Muscle layer of colon (tissue), 2 donors: ENCODE measurements around the gene KHDC3L.

ENCODE experiments used
- H3K27ac ChIP-seq: one replicate; pipeline ENCODE4 v1.7.0; 2013; ENCODE audit warnings: low read depth, mild to moderate bottlenecking, low read length, moderate library complexity
- H3K27me3 ChIP-seq, 2 donors: one replicate each; pipeline ENCODE4 v1.7.0; 2013; ENCODE audit warnings: low read length in 2 of 2, mild to moderate bottlenecking in 2 of 2; ENCODE audit not compliant: insufficient read depth in 2 of 2, control insufficient read depth in 1 of 2
- H3K36me3 ChIP-seq: one replicate; pipeline ENCODE4 v1.7.0; 2013; ENCODE audit warnings: mild to moderate bottlenecking, low read length; ENCODE audit not compliant: insufficient read depth
- H3K4me1 ChIP-seq: one replicate; pipeline ENCODE4 v1.7.0; 2013; ENCODE audit warnings: mild to moderate bottlenecking, low read length; ENCODE audit not compliant: insufficient read depth
- H3K4me3 ChIP-seq, 2 donors: one replicate each; pipeline ENCODE4 v1.7.0; 2013; ENCODE audit warnings: low read length in 2 of 2, low read depth in 1 of 2, mild to moderate bottlenecking in 1 of 2, moderate library complexity in 1 of 2
- H3K9ac ChIP-seq: one replicate; pipeline ENCODE4 v1.7.0; 2013; ENCODE audit warnings: low read length
- H3K9me3 ChIP-seq: one replicate; pipeline ENCODE4 v1.7.0; 2013; ENCODE audit warnings: mild to moderate bottlenecking, low read length
- donor health status: abdominal sarcoma.
- donor health status: Adenocarcinoma of cecum.

The KHDC3L gene

DNA sequence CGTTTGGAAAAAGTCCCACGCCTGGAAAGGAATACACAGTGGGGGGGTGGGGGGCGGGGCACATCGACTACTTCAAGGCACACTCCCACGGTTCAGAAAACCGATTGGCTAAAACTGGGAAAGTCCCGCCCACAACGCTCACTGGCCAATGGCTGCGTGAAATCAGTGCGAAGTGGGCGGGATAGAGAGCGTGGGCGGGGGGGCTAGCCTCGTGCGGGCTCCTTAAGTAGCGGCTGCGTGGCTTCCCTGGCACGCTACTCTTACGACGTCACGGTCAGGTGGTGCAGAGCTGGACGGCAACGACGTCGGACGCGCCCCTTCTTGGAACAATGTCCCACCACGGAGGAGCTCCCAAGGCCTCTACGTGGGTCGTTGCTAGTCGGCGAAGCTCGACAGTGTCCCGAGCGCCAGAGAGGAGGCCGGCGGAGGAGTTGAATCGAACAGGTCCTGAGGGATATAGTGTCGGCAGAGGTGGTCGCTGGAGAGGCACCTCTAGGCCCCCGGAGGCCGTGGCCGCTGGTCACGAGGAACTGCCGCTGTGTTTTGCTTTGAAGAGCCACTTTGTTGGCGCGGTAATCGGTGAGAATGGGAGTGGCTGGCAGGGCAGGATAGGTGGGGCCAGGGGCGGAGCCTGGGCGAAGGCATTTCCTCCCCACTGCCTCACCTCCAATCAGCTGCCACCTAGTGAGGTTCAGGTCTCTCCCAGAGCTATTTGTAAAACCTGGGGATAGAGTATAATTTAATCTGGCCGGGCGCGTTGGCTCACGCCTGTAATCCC, 32.3 kb downstream of the KHDC3L start, which contains the start of gene DDX43:
DDX43 (plus strand) TSS at position 252 of the 778 bp plus-strand sequence; CDS start at position 330, 78 bp downstream.
- Histone ChIP-seq H3K27me3 (no peaks in the 10 kb centered on the region), H3K9ac (no peak within 1 kb of the TSS), H3K9me3 (no peaks in the 10 kb centered on the region), H3K4me3 (no peak within 1 kb of the TSS), H3K27ac (no peak within 1 kb of the TSS), H3K36me3 (no peaks in the 10 kb centered on the region), H3K4me1 (no peaks in the 10 kb centered on the region)

- H3K4me1 ChIP-seq: no peaks in the 10 kb centered on the region
- no peaks in the 10 kb centered on the region for H3K27me3 ChIP-seq
- no peaks in the 10 kb centered on the region for H3K36me3 ChIP-seq
- H3K4me3 ChIP-seq: no peak overlapping the region
- H3K27ac ChIP-seq: no peak overlapping the region
- no peaks in the 10 kb centered on the region for H3K9me3 ChIP-seq
- H3K9ac ChIP-seq: no peak overlapping the region
These were observed 33.4 kb downstream of the KHDC3L start for GRCh38 chr6:73395875-73396274.

- no peaks in the 10 kb centered on the region for H3K36me3 ChIP-seq
- H3K4me1 ChIP-seq: no peaks in the 10 kb centered on the region
- H3K27ac ChIP-seq: no peak overlapping the region
- H3K9me3 ChIP-seq: no peaks in the 10 kb centered on the region
- no peak overlapping the region for H3K4me3 ChIP-seq
- no peaks in the 10 kb centered on the region for H3K27me3 ChIP-seq
- H3K9ac ChIP-seq: no peak overlapping the region
These were observed 38.2 kb downstream of the KHDC3L start for GRCh38 chr6:73400656-73401055.

GRCh38 chr6:73409395-73409794, 46.9 kb downstream of the KHDC3L start:
- Histone ChIP-seq H3K36me3 (no peaks in the 10 kb centered on the region), H3K9me3 (no peaks in the 10 kb centered on the region), H3K27ac (no peak overlapping the region), H3K27me3 (no peaks in the 10 kb centered on the region), H3K4me3 (no peak overlapping the region), H3K4me1 (no peaks in the 10 kb centered on the region), H3K9ac (no peak overlapping the region)

DNA sequence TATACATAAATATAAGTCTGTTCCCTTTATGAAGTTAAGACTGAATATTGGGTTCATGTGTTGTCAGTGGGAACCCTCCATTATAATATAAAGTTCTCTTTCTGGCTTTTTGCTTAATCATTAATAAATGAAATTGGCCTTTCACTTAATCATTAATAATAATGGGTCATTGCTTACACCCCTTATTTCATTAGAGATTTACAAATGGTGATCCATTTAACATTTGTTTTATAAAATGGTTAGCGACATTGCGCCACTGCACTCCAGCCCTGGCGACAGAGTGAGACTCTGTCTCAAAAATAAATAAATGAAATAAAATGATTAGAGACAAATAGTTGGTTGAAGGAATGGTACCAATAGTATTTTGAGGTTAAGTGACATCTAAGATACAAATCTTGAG, 50.6 kb downstream of the KHDC3L start:
- H3K36me3 ChIP-seq: no peaks in the 10 kb centered on the region
- H3K27ac ChIP-seq: no peak overlapping the region
- H3K27me3 ChIP-seq: no peaks in the 10 kb centered on the region
- H3K9me3 ChIP-seq: no peaks in the 10 kb centered on the region
- H3K4me3 ChIP-seq: no peak overlapping the region
- H3K9ac ChIP-seq: no peak overlapping the region
- no peaks in the 10 kb centered on the region for H3K4me1 ChIP-seq
